ENCODE data around the gene OAF.

The OAF gene

DNA sequence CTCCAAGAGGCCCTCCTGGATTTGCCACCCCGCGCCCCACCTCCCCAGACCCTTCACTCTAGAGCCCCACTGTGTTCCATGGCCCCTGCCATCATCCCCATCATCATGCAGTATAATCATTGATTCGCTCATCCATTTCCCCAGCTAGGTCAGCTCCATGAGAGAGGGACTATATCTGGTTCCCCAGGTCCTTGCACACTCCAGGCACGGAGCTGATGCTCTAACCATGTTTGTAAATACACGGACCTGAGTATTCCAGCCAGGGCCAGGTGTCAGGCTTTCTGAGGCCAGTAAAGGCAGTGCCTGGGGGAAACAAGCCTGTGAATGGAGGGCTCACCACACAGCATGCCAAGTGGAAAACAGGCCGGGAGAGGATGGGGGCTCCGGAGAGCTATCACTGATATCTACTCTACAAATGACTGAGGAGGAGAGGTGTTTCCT lies 27.1 kb upstream of the OAF start:
- no peak for DNase-seq (ENCODE audit: low read depth, low spot score)
- no peak overlapping the region for H3K4me3 ChIP-seq (ENCODE audit: low read depth, low read length)
- in situ Hi-C loops (cut with HindIII; ENCODE audit: low sequenced_read_pairs) = no loop called here
- TF ChIP-seq, protein P1, sequence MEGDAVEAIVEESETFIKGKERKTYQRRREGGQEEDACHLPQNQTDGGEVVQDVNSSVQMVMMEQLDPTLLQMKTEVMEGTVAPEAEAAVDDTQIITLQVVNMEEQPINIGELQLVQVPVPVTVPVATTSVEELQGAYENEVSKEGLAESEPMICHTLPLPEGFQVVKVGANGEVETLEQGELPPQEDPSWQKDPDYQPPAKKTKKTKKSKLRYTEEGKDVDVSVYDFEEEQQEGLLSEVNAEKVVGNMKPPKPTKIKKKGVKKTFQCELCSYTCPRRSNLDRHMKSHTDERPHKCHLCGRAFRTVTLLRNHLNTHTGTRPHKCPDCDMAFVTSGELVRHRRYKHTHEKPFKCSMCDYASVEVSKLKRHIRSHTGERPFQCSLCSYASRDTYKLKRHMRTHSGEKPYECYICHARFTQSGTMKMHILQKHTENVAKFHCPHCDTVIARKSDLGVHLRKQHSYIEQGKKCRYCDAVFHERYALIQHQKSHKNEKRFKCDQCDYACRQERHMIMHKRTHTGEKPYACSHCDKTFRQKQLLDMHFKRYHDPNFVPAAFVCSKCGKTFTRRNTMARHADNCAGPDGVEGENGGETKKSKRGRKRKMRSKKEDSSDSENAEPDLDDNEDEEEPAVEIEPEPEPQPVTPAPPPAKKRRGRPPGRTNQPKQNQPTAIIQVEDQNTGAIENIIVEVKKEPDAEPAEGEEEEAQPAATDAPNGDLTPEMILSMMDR (IDR thresholded peaks at IDR 0.05; ENCODE audit: low read depth, low read length) = no peak

DNA sequence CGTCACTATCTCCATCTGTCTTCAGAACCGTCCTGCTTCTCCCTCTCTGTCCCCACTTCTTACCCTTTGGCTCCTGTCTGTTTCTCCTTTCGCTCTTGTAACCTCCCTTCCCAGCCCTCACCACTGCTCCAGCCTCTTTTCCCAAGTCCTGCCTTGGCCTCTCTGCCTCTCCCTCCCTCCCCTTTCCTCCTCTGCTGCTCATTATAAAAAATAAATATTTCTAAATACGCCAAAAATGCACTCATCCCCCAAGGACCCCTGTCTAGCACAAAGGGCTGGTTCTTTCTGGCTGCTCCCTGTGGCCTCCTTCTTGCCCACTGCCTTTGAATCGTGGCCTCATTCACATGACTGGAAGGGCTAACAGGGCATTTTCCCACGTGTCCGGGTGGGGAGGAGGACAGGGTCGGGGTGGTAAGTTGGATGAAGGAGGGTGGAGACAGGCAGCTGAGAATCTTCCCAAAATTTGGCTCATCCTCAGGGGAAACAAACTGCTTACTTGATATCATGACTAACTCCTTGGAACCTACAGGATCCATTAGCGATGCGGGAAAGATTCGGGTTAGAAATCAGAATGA lies 26.4 kb upstream of the OAF start:
- in situ Hi-C loops (cut with HindIII; ENCODE audit: low sequenced_read_pairs) = no loop called here
- DNase-seq (ENCODE audit: low read depth, low spot score) = no peak
- TF ChIP-seq, protein P1 (IDR thresholded peaks at IDR 0.05; ENCODE audit: low read depth, low read length) = no peak
- H3K4me3 ChIP-seq (ENCODE audit: low read depth, low read length) = no peak overlapping the region

- TF ChIP-seq, protein P1 (IDR thresholded peaks at IDR 0.05; ENCODE audit: low read depth, low read length) = no peak
- in situ Hi-C loops (cut with HindIII; ENCODE audit: low sequenced_read_pairs) = no loop called here
- H3K4me3 ChIP-seq (ENCODE audit: low read depth, low read length) = no peak overlapping the region
- DNase-seq (ENCODE audit: low read depth, low spot score) = no peak
Measured at GRCh38 chr11:120184946-120185705, 25.7 kb upstream of the OAF start.

DNA sequence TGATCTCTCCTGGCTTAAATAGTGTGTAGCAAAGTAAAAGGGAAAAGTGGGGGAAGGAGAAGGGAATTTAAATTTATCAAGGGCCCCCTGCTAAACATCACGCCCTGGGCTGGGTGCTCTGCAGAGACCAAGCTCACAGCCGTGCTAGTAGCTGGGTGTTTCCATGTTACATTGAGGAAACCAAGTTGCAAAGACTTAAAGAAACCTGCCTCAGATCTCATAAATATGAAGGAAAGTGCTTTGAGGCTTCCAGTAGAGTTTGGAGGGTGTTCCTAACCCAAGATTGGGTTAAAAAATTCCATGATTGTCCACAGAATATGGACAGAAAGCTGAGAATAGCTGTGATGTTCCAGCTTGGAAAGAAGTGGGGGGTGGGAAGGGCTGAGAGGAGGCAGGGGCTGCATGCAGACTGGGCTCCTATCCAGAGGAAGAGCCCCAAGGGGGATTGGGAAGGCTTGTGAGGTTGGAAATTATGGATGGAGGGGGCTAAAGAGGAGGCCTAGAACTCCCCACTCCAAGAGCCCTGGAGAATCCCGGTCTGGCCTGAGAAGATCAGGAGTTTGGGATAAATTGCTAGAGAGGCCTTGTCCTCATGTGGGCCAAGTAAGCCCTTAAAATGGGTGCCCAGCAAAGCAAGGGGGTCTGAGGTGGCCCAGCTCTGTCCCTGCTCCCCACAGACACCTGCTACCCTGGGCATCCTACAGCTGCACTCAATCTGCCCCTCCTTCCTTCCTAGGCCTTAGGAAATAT lies 25.0 kb upstream of the OAF start:
- in situ Hi-C loops (cut with HindIII; ENCODE audit: low sequenced_read_pairs) = no loop called here
- TF ChIP-seq, protein P1 (IDR thresholded peaks at IDR 0.05; ENCODE audit: low read depth, low read length) = no peak
- no peak for DNase-seq (ENCODE audit: low read depth, low spot score)
- H3K4me3 ChIP-seq (ENCODE audit: low read depth, low read length) = no peak overlapping the region

- H3K4me3 ChIP-seq (ENCODE audit: low read depth, low read length) = no peak overlapping the region
- in situ Hi-C loops (cut with HindIII; ENCODE audit: low sequenced_read_pairs) = no loop called here
- no peak for DNase-seq (ENCODE audit: low read depth, low spot score)
- TF ChIP-seq, protein P1 (IDR thresholded peaks at IDR 0.05; ENCODE audit: low read depth, low read length) = no peak
Measured at GRCh38 chr11:120186456-120186773, 24.4 kb upstream of the OAF start.

GRCh38 chr11:120186774-120187591 lies 23.8 kb upstream of the OAF start:
- TF ChIP-seq, protein P1 (IDR thresholded peaks at IDR 0.05; ENCODE audit: low read depth, low read length) = no peak
- H3K4me3 ChIP-seq (ENCODE audit: low read depth, low read length) = no peak overlapping the region
- DNase-seq (ENCODE audit: low read depth, low spot score) = no peak
- in situ Hi-C loops (cut with HindIII; ENCODE audit: low sequenced_read_pairs) = no loop called here
